ENCODE measurements around the gene DDOST. TPM values are rescaled to one million over a fixed set of nuclear protein-coding genes. Genes with fewer than 3 reads are reported as not detected.
"Not testable (repeated sequence)": the region's sequence is repeated elsewhere in the genome, so short reads cannot be mapped to it uniquely, and the experiment has no call there.

The DDOST gene
- total RNA-seq, 2 experiments from 2014 or later = 191 to 197 TPM

GRCh38 chr1:20696397-20697333 is 35.5 kb upstream of the DDOST start:
- POLR2A ChIA-PET = interaction anchor here (0.9 kb wide), 1 partner anchor 38 kb away, joined by 3 read pairs; no protein-coding TSS in a partner anchor

DNA sequence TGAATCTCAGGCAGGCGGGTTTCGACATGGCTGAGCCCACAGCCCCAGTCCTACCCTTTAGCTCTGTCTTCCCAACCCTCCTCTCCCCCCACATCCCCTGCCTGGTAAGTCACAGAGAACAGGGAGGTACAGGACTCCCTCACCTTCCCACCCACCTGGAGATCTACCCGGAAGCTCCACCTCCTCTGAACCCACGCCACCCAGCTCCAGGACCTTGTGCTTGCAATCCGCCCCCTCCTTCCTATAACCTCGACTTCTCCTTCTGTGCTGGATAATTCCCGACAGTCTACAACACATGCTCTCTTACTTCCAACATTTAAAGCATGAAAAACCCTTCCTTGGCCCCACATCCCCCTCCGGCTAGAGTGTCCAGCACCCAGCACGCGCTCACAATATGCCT is 34.3 kb upstream of the DDOST start:
- CTCF ChIA-PET = interaction anchor here (0.7 to 2.1 kb wide), 4 partner anchors 13 to 500 kb away, joined by 3 to 11 read pairs (median 3); no protein-coding TSS in a partner anchor

More at GRCh38 chr1:20696397-20697333, 35.5 kb upstream of the DDOST start:
- CTCF ChIA-PET = interaction anchor here (0.7 to 2.4 kb wide), 19 partner anchors 11 to 521 kb away, joined by 3 to 23 read pairs (median 4); partner anchors contain the start of genes HP1BP3 and KIF17

GRCh38 chr1:20693623-20694022 is 32.5 kb upstream of the DDOST start:
- POLR2A ChIA-PET = no interaction called here

More for the DNA sequence above, 34.3 kb upstream of the DDOST start:
- POLR2A ChIA-PET = no interaction called here

DNA sequence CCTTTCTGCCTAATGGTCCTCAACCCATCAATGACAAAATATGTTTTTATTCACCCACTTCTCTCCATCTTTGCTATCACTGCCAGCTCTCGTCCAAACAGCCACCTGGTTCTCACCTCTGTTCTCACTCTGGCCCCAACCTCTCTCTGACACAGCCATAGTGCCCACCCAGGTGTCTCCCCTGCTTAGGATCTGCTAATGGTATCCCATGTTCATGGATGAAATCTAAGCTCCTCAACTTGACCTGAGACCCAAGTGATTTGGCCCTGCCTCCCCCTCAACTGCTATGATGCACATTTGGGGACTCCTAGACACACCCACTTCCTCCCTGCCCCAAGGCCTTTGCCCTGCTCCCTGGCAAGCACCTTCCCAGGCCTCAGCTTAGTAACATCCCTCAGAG is 30.7 kb upstream of the DDOST start:
- ChIA-PET CTCF (interaction anchor here (0.7 to 2.2 kb wide), 2 partner anchors 100 to 503 kb away, joined by 3 to 8 read pairs; no protein-coding TSS in a partner anchor), POLR2A (no interaction called here)

More at GRCh38 chr1:20693623-20694022, 32.5 kb upstream of the DDOST start:
- CTCF ChIA-PET = interaction anchor here (2.2 kb wide), 1 partner anchor 502 kb away, joined by 8 read pairs; no protein-coding TSS in a partner anchor

- ChIA-PET CTCF (no interaction called here), POLR2A (no interaction called here)
These were observed 28.5 kb upstream of the DDOST start for GRCh38 chr1:20689645-20690056.

DNA sequence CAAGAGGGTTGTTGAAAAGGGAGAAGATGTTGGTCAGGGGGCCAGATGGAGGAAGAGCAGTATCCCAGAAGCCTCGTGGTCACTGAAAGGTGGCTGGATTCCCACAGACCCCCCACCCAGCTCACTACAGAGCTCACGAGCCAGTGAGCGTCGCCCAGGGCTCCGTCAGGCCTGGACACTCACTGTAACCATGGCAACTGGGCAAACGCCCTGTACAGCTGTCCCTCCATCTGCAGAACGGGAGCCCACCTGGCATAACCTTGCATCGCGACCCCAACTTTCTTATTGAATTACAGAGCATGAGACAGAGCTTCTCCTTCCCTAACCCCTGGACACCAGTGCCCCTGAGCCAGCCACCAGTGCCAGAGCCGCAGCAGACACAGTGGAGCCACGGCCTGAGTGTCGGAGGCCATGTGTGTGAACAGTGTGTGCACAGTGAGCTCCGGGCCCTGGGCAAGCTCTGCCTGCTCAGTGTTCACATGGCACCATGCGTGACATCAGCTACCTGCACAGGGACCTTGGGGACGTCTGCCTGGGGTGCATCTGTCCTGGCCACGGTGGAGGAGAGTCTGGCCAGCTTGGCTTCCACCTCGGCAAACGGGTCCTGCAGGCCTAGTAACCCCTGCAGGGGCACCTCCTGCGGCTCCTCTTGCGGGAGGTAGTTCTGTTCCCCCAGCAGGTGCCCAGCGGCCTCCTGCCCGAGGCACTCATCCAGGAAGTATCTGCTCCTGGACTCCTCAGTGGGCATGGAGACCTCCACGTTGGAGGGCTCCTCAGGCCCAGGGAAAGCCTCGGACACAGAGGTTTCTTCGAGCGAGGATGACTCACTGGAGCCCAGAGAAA is 25.9 kb upstream of the DDOST start:
- ChIA-PET CTCF (no interaction called here), POLR2A (no interaction called here)

- POLR2A ChIA-PET = no interaction called here
These were observed 24.6 kb upstream of the DDOST start for GRCh38 chr1:20685741-20686140.

GRCh38 chr1:20685099-20685662 is 24.0 kb upstream of the DDOST start:
- POLR2A ChIA-PET = no interaction called here
- CTCF ChIA-PET = no interaction called here

More at GRCh38 chr1:20685741-20686140, 24.6 kb upstream of the DDOST start:
- CTCF ChIA-PET = no interaction called here

DNA sequence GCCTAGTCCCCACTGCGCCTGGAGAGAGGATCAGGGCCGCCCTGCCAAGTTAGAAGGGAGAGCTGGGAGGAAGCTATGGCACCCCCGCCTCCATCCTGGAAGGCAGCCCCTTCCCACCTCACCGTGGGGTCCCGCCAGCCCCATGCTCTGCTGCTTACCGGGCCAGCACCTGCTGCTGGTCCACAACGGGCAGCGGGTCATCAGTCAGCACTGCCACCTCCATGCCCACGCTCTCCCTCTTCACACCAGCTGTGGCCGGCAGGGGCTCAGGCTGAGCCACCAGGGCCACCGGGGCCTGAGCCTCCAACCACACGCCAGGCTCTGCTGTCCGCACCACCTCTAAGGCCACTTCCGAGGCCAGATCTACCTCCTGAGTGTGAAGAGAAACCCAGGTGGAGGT is 23.5 kb upstream of the DDOST start:
- ChIA-PET CTCF (no interaction called here), POLR2A (no interaction called here)

DNA sequence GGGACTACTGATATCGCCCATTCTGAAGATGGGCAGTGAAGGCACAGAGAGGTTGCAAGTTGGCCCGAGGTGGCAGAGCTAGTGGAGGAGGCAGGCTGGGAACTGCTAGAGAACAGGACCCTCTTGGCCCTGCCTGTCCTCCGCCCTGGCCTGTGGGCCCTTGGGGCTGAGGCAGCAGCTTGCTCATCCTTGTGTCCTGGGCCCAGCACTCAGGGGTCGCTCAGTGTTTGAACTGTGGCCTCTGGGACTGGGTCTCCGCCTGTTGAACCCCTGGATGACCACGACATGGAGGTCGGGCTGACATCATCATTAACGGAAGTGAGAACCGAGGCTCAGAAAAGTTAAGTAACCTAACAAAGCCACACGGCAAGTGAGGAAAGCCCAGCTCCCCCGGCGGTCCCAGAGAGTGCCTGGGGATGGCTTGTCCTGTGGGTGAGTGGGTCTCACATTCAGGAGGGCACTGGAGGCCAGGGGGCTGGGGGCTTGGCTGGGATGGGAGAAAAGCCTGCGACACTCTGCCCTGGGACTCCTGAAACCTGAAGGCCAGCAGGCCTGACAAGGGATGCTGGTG is 23.0 kb upstream of the DDOST start:
- ChIA-PET CTCF (no interaction called here), POLR2A (no interaction called here)

DNA sequence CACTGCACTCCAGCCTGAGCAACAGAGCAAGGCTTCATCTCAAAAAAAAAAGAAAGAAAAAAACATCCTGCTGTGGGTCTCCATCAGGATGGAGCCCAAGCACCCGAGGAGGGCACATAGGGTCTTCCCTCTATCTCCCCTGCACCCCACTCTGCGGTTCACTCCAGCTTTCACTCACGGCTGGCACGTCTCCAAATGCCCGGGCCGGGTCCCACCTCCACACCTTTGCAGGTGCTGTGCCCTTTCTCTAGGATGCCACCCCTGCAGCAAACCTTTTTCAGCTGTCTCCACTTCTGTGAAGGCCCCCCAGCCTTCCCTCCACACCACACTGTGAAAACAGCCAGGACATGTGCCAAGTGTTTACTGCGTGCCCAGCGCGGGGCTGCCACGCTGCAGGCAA is 22.4 kb upstream of the DDOST start:
- CTCF ChIA-PET = interaction anchor here (1.4 kb wide), 1 partner anchor 12 kb away, joined by 3 read pairs; no protein-coding TSS in a partner anchor
- POLR2A ChIA-PET = no interaction called here

DNA sequence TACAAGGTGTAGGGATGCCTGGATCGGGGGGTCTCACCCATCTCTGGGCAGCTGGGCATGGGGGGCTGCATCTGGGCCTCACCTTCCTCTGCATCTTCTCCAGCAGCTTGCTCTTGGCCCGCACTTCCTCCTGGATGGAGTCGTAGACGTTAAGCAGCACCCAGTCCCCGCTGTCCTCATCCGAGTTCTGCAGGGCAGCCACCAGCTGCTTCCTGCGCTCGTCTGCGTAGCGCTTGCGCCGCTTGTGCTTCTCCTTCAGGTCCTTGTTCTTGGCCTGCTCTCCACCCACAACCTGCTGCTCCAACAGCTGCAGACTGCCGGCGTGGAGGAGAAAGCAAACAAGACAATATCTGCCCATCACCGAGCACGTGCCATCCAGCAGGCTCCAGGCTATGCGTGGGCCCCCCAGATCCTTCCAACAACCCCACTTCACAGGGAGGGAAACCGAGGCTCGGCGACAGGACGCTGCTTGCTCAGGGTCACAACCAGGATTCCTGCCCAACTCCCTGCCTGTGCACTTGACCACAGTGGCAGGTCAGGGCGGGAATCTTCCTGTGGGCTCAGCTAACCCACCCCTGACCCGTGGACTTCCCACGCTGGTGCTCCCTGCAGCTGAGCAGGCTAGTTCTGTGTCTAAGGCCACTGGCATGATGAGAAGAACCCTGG is 21.5 kb upstream of the DDOST start:
- ChIA-PET POLR2A (no interaction called here), CTCF (interaction anchor here (1.4 kb wide), 1 partner anchor 13 kb away, joined by 3 read pairs; no protein-coding TSS in a partner anchor)

DNA sequence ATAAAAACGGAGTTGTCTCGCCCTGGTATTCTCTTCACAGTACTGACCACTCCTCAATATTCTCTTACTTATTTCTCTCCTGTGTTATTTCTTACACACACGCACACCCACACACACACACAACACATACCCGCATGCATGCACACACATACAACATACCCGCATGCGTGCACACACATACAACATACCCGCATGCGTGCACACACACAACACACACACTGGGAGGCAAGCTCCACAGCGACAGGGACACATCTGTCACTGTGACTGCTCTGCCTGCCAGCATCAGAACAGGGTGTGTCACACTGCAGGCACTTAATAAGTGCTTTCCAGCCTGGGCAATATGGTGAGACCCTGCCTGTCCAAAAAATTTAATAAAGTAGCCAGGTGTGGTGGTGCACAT is 20.8 kb upstream of the DDOST start:
- POLR2A ChIA-PET = interaction anchor here (0.5 kb wide), 1 partner anchor 1403 kb away, joined by 6 read pairs; no protein-coding TSS in a partner anchor
- CTCF ChIA-PET = interaction anchor here (1.4 kb wide), 1 partner anchor 13 kb away, joined by 3 read pairs; no protein-coding TSS in a partner anchor

- ChIA-PET POLR2A (no interaction called here), CTCF (no interaction called here)
These were observed 19.1 kb upstream of the DDOST start for GRCh38 chr1:20680269-20680668.

GRCh38 chr1:20678599-20678998 is 17.4 kb upstream of the DDOST start:
- CTCF ChIA-PET = no interaction called here
- POLR2A ChIA-PET = no interaction called here

GRCh38 chr1:20673626-20674025 is 12.5 kb upstream of the DDOST start:
- CTCF ChIA-PET, POLR2A ChIA-PET: not testable (repeated sequence)

DNA sequence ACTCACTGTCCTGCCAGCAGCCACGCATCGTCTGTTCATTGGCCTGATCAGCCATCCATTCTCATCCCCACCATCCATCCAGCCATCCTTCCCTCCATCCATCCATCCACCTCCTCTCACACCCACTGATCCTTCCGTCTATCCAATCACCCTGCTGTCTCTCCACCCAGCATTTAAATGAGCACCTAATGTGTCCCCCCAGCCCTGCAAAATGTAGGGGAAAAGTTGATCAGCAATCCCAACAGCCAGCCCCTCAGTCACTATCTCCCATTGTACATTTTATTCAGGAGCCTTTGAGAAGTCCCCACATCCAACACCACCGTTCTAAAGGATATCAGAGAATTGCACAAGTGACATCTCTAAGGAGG is 11.1 kb upstream of the DDOST start:
- ChIA-PET CTCF (interaction anchor here (0.6 kb wide), 1 partner anchor 144 kb away, joined by 3 read pairs; no protein-coding TSS in a partner anchor), POLR2A (no interaction called here)

DNA sequence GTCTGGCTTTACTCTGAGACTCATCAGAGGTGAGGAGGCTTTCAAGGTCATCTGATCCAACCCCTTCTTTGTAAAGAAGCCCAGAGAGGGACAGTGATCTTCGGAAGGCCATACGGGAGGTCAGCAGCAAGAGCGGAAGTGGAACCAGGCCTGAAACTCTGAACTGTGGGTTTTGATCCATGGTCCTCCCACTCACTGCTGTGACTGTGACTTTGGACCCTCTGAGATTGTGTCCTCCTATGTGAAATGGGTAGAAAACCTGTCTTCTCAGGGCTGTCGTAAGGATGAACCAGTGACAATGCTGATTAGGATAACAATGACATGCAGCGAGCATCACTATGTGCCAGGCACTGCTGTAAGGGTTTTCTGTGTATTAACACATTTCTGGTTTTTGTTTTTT is 9.8 kb upstream of the DDOST start:
- CTCF ChIA-PET = no interaction called here
- POLR2A ChIA-PET = no interaction called here

DNA sequence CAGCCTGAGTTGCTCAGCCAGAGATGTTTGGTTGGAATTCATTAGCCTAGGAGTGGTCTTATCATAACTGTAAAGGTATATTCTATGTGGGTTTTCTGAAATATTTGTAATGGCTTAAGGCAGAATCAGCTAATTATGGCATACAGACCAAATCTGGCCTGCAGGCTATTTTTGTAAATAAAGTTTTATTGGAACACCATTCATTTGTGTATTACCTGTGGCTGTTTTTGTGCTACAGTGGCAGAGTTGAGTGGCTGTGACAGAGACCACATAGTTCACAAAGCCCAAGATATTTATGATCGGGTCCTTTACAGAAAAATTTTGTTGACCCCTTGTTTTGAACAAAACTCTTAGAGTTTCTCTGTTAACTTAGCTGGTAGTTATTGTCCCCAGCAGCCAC is 7.4 kb upstream of the DDOST start:
- CTCF ChIA-PET = interaction anchor here (0.7 to 0.8 kb wide), 2 partner anchors 27 to 160 kb away, joined by 3 read pairs; no protein-coding TSS in a partner anchor
- POLR2A ChIA-PET = no interaction called here

Data from activated CD8-positive, alpha-beta memory T cell treated with anti-CD3 and anti-CD28 coated beads for 36 hours (primary cell).